IMR-90 (cell line): ENCODE results near the gene GAGE2A. TPM values are rescaled to one million over a fixed set of nuclear protein-coding genes. Genes with fewer than 3 reads are reported as not detected.
"Not testable (repeated sequence)": the region's sequence is repeated elsewhere in the genome, so short reads cannot be mapped to it uniquely, and the experiment has no call there.

Source experiments
- ATAC-seq: fragments of 200-7000 bp; cut with Tn5 transposase; 2 replicates; pipeline ENCODE4 v1.9.1; 2020; ENCODE audit warnings: low read depth, mild to moderate bottlenecking, moderate library complexity
- BruUV-seq: library from RNA; stranded (reverse); fragments of 400-500 nt; replicated peaks from 2 replicates; lab custom pipeline; 2021; lab: Mats Ljungman, UMichigan
- CTCF ChIA-PET: fragments of 300-600 bp; formaldehyde crosslinking; extraction: SDS; loops from one replicate; lab custom pipeline; 2021; ENCODE audit warnings: antibody characterized with exemption; lab: Yijun Ruan, JAX
- POLR2A ChIA-PET: fragments of 300-600 bp; sonication (Branson Sonifier 250); formaldehyde crosslinking; loops from one replicate; lab custom pipeline; 2022; ENCODE audit warnings: antibody characterized with exemption; ENCODE audit not compliant: unreplicated experiment; lab: Charles Lee
- DNase-seq: peaks from one replicate; pipeline ENCODE4 v3.0.0; 2013
- H2AFZ ChIP-seq: replicated peaks from 2 replicates; pipeline ENCODE3; 2013; ENCODE audit warnings: low read length, mild to moderate bottlenecking; ENCODE audit not compliant: poor library complexity
- H2AK5ac ChIP-seq: 2 replicates; pipeline ENCODE4 v1.6.1; 2013; ENCODE audit warnings: low read depth, low read length, inconsistent platforms
- H2AK9ac ChIP-seq: replicated peaks from 2 replicates; pipeline ENCODE3; 2013; ENCODE audit warnings: mild to moderate bottlenecking, low read depth, low read length, moderate library complexity; ENCODE audit not compliant: poor library complexity
- H2BK120ac ChIP-seq: 2 replicates; pipeline ENCODE4 v1.6.1; 2013; ENCODE audit warnings: low read depth, low read length, inconsistent platforms
- H2BK15ac ChIP-seq: 3 replicates; pipeline ENCODE4 v1.6.1; 2013; ENCODE audit warnings: low read depth, low read length, inconsistent platforms
- H2BK20ac ChIP-seq: 2 replicates; pipeline ENCODE4 v1.6.1; 2013; ENCODE audit warnings: low read depth, mild to moderate bottlenecking, inconsistent platforms, low read length, moderate library complexity
- H2BK5ac ChIP-seq: 2 replicates; pipeline ENCODE4 v1.6.1; 2013; ENCODE audit warnings: mild to moderate bottlenecking, low read depth, low read length, inconsistent platforms; ENCODE audit not compliant: poor library complexity, severe bottlenecking
- H3K14ac ChIP-seq: replicated peaks from 2 replicates; pipeline ENCODE4 v1.6.1; 2013; ENCODE audit warnings: low read depth, low read length, inconsistent platforms
- H3K18ac ChIP-seq: 2 replicates; pipeline ENCODE4 v1.6.1; 2013; ENCODE audit warnings: low read depth, low read length, control low read depth
- H3K23ac ChIP-seq: 2 replicates; pipeline ENCODE4 v1.6.1; 2013; ENCODE audit warnings: low read depth, low read length, inconsistent platforms
- H3K27ac ChIP-seq: 2 replicates; pipeline ENCODE4 v1.5.1; 2013; ENCODE audit warnings: mild to moderate bottlenecking, control low read depth, low read length; ENCODE audit not compliant: insufficient read depth
- H3K27me3 ChIP-seq: 2 replicates; pipeline ENCODE4 v1.6.1; 2013; ENCODE audit warnings: low read length; ENCODE audit not compliant: control insufficient read depth, insufficient read depth
- H3K36me3 ChIP-seq: 2 replicates; pipeline ENCODE4 v1.6.1; 2013; ENCODE audit warnings: low read length, mixed read lengths; ENCODE audit not compliant: control insufficient read depth, insufficient read depth
- H3K4ac ChIP-seq: 2 replicates; pipeline ENCODE4 v1.6.1; 2013; ENCODE audit warnings: low read depth, low read length, inconsistent platforms
- H3K4me1 ChIP-seq: 2 replicates; pipeline ENCODE4 v1.6.1; 2013; ENCODE audit warnings: low read length, mixed read lengths; ENCODE audit not compliant: control insufficient read depth, insufficient read depth
- H3K4me2 ChIP-seq: 2 replicates; pipeline ENCODE4 v1.6.1; 2013; ENCODE audit warnings: low read depth, mild to moderate bottlenecking, control low read depth, low read length, moderate library complexity
- H3K4me3 ChIP-seq: 2 replicates; pipeline ENCODE4 v1.5.1; 2013; ENCODE audit warnings: low read depth, mild to moderate bottlenecking, control low read depth, low read length, moderate library complexity; ENCODE audit not compliant: insufficient read depth
- H3K56ac ChIP-seq: 2 replicates; pipeline ENCODE4 v1.6.1; 2013; ENCODE audit warnings: low read length, inconsistent platforms; ENCODE audit not compliant: insufficient read depth; ENCODE audit errors: extremely low read depth
- H3K79me1 ChIP-seq, 2 experiments: 2 replicates each; pipeline ENCODE4 v1.6.1; 2013; ENCODE audit warnings: low read length in 2 of 2, inconsistent platforms in 1 of 2, low read depth in 1 of 2
- H3K9ac ChIP-seq: 2 replicates; pipeline ENCODE4 v1.6.1; 2013; ENCODE audit warnings: low read depth, low read length, control low read depth
- H3K9me1 ChIP-seq: 2 replicates; pipeline ENCODE4 v1.6.1; 2013; ENCODE audit warnings: low read length, inconsistent platforms; ENCODE audit not compliant: insufficient read depth
- H3K9me3 ChIP-seq: 2 replicates; pipeline ENCODE4 v1.6.1; 2013; ENCODE audit warnings: low read length; ENCODE audit not compliant: control insufficient read depth, insufficient read depth
- H4K20me1 ChIP-seq: 2 replicates; pipeline ENCODE4 v1.6.1; 2013; ENCODE audit warnings: low read length, inconsistent platforms; ENCODE audit not compliant: insufficient read depth
- H4K5ac ChIP-seq: 2 replicates; pipeline ENCODE4 v1.6.1; 2013; ENCODE audit warnings: mild to moderate bottlenecking, low read depth, low read length, control low read depth
- H4K8ac ChIP-seq, 2 experiments: 2 replicates each; pipeline ENCODE4 v1.6.1; 2013; ENCODE audit warnings: low read depth in 2 of 2, low read length in 2 of 2, control low read depth in 1 of 2, inconsistent platforms in 1 of 2
- H4K91ac ChIP-seq: 2 replicates; pipeline ENCODE4 v1.6.1; 2013; ENCODE audit warnings: low read depth, low read length, inconsistent platforms; ENCODE audit not compliant: insufficient read depth
- WGBS, 2 experiments: methylation state at CpG; one replicate each; pipeline versions ENCODE4 v1.1.5 to v1.1.7; 2013; ENCODE audit warnings: missing lambda C conversion rate in 2 of 2; ENCODE audit not compliant: insufficient read length in 1 of 2; ENCODE audit errors: extremely low coverage in 2 of 2; 5-methylcytosine and 5-hydroxymethylcytosine counted together
- dilution Hi-C: fragments of 300-500 bp; cut with HindIII; formaldehyde crosslinking; loops from one replicate; pipeline ENCODE4 v1.14.3; 2018; ENCODE audit warnings: low sequenced_read_pairs; ENCODE audit not compliant: unreplicated experiment
- in situ Hi-C: fragments of 300-500 bp; cut with MboI; formaldehyde crosslinking; loops from 3 replicates; pipeline ENCODE4 v1.14.3; 2019; ENCODE audit warnings: low sequenced_read_pairs, inconsistent platforms, mixed read lengths
- intact Hi-C: fragments of 100-400 bp; cut with micrococcal nuclease; formaldehyde crosslinking; loops from 2 replicates; pipeline ENCODE4 v1.10.0; 2022
- polyA plus RNA-seq, 3 experiments: library from polyadenylated mRNA; depleted of rRNA; stranded (reverse); fragments of >200 nt; gene quantifications; 2 replicates each; pipeline ENCODE4 v1.2.3, GENCODE V29; 2012; ENCODE audit warnings: low replicate concordance in 1 of 3
- total RNA-seq: library from RNA; depleted of rRNA; stranded (reverse); fragments of >200 nt; gene quantifications from 2 replicates; pipeline ENCODE4 v1.2.3, GENCODE V29; 2012

The GAGE2A gene
- total and polyA plus RNA-seq, 2 of the 4 experiments (the other 2 are of a cell fraction) = not detected

- H4K8ac ChIP-seq, H3K23ac ChIP-seq, ATAC-seq, H3K4me3 ChIP-seq, H3K27ac ChIP-seq, H3K27me3 ChIP-seq, DNase-seq, H3K56ac ChIP-seq, BruUV-seq, H2BK5ac ChIP-seq, H2AK5ac ChIP-seq, H2BK15ac ChIP-seq, H3K4ac ChIP-seq, dilution Hi-C loops, H2BK120ac ChIP-seq, H4K5ac ChIP-seq, intact Hi-C loops, H3K9me1 ChIP-seq, H3K4me1 ChIP-seq, H3K36me3 ChIP-seq, H2AFZ ChIP-seq, H3K18ac ChIP-seq, H4K20me1 ChIP-seq, CTCF ChIA-PET, H3K4me2 ChIP-seq, H3K9me3 ChIP-seq, H3K9ac ChIP-seq, H2AK9ac ChIP-seq, H3K14ac ChIP-seq, in situ Hi-C loops, POLR2A ChIA-PET, H4K91ac ChIP-seq, H3K79me1 ChIP-seq, H2BK20ac ChIP-seq: not testable (repeated sequence)
- WGBS, 2 experiments = no CpG with 5 or more reads among the region's 16 CpGs
Observed at GRCh38 chrX:49598720-49599119, 9.4 kb downstream of the GAGE2A start, which contains the start of gene GAGE1. GAGE1 (plus strand) TSS chrX:49599020; CDS start chrX:49600175, 1,155 bp downstream.
